ENCODE data around the gene CNIH3. TPM values are rescaled to one million over a fixed set of nuclear protein-coding genes. Genes with fewer than 3 reads are reported as not detected.

The CNIH3 gene
- total RNA-seq, 1 donor from 2014 or later = not detected

- no peaks in the 10 kb centered on the region for H3K9me3 ChIP-seq
- no peak overlapping the region for H3K4me3 ChIP-seq
- no peak for TF ChIP-seq CTCF (IDR thresholded peaks at IDR 0.05)
- no peaks in the 10 kb centered on the region for H3K27me3 ChIP-seq
- H3K36me3 ChIP-seq = no peaks in the 10 kb centered on the region
- no peak for DNase-seq (ENCODE audit: low spot score in 2 of 2)
- H3K27ac ChIP-seq = no peak overlapping the region
- intact Hi-C loops (cut with DNase I) = no loop called here
- H3K4me1 ChIP-seq = no peaks in the 10 kb centered on the region
Observed at GRCh38 chr1:224670506-224670905, 54.4 kb downstream of the CNIH3 start.

GRCh38 chr1:224671076-224671475, 55.0 kb downstream of the CNIH3 start:
- no peak for TF ChIP-seq CTCF (IDR thresholded peaks at IDR 0.05)
- H3K36me3 ChIP-seq = no peaks in the 10 kb centered on the region
- no peaks in the 10 kb centered on the region for H3K4me1 ChIP-seq

GRCh38 chr1:224673141-224673540, 57.0 kb downstream of the CNIH3 start:
- no peak for TF ChIP-seq CTCF (IDR thresholded peaks at IDR 0.05)
- no peaks in the 10 kb centered on the region for H3K36me3 ChIP-seq
- no peaks in the 10 kb centered on the region for H3K4me1 ChIP-seq
- H3K4me3 ChIP-seq = no peak overlapping the region
- no peaks in the 10 kb centered on the region for H3K27me3 ChIP-seq
- intact Hi-C loops (cut with DNase I) = no loop called here
- H3K9me3 ChIP-seq = no peaks in the 10 kb centered on the region
- no peak for DNase-seq (ENCODE audit: low spot score in 2 of 2)
- H3K27ac ChIP-seq = no peak overlapping the region

More at GRCh38 chr1:224671076-224671475, 55.0 kb downstream of the CNIH3 start:
- DNase-seq (ENCODE audit: low spot score in 2 of 2) = no peak
- Histone ChIP-seq H3K4me3 (no peak overlapping the region), H3K9me3 (no peaks in the 10 kb centered on the region), H3K27ac (no peak overlapping the region), H3K27me3 (no peaks in the 10 kb centered on the region)
- intact Hi-C loops (cut with DNase I) = no loop called here

GRCh38 chr1:224675590-224675989, 59.5 kb downstream of the CNIH3 start:
- no peak for TF ChIP-seq CTCF (IDR thresholded peaks at IDR 0.05)
- H3K27ac ChIP-seq = no peak overlapping the region

GRCh38 chr1:224676551-224676950, 60.4 kb downstream of the CNIH3 start:
- H3K27me3 ChIP-seq = no peaks in the 10 kb centered on the region
- no peaks in the 10 kb centered on the region for H3K4me1 ChIP-seq
- no peaks in the 10 kb centered on the region for H3K36me3 ChIP-seq
- no peak for TF ChIP-seq CTCF (IDR thresholded peaks at IDR 0.05)
- no peak overlapping the region for H3K27ac ChIP-seq
- H3K9me3 ChIP-seq = no peaks in the 10 kb centered on the region
- intact Hi-C loops (cut with DNase I) = no loop called here
- no peak overlapping the region for H3K4me3 ChIP-seq
- DNase-seq (ENCODE audit: low spot score in 2 of 2) = no peak

More at GRCh38 chr1:224675590-224675989, 59.5 kb downstream of the CNIH3 start:
- Histone ChIP-seq H3K9me3 (no peaks in the 10 kb centered on the region), H3K4me3 (no peak overlapping the region), H3K36me3 (no peaks in the 10 kb centered on the region), H3K27me3 (no peaks in the 10 kb centered on the region), H3K4me1 (no peaks in the 10 kb centered on the region)
- no peak for DNase-seq (ENCODE audit: low spot score in 2 of 2)
- intact Hi-C loops (cut with DNase I) = no loop called here

- DNase-seq (ENCODE audit: low spot score in 2 of 2) = no peak
- TF ChIP-seq CTCF (IDR thresholded peaks at IDR 0.05) = no peak
- H3K27me3 ChIP-seq = no peaks in the 10 kb centered on the region
- H3K4me3 ChIP-seq = no peak overlapping the region
- intact Hi-C loops (cut with DNase I) = no loop called here
- no peak overlapping the region for H3K27ac ChIP-seq
- H3K36me3 ChIP-seq = no peaks in the 10 kb centered on the region
- H3K9me3 ChIP-seq = no peaks in the 10 kb centered on the region
- no peaks in the 10 kb centered on the region for H3K4me1 ChIP-seq
Observed at GRCh38 chr1:224678168-224678567, 62.1 kb downstream of the CNIH3 start.

Data from ascending aorta (tissue), 2 donors.